Vagina (tissue), 2 donors: ENCODE results near the gene PRRX1. TPM values are rescaled to one million over a fixed set of nuclear protein-coding genes. Genes with fewer than 3 reads are reported as not detected.
A peak's percentile ranks its signal among the peaks of the same experiment; 100 is the strongest.

Source experiments
- DNase-seq, 2 donors: peaks; one replicate each; pipeline ENCODE4 v3.0.0-alpha.2; 2017; ENCODE audit errors: extremely low spot score in 2 of 2
- H3K27ac ChIP-seq: fragments of 200-600 bp; sonication (generic); one replicate; pipeline ENCODE4 v1.5.1; 2019
- H3K27me3 ChIP-seq: fragments of 200-600 bp; sonication (generic); one replicate; pipeline ENCODE4 v1.5.1; 2019
- H3K36me3 ChIP-seq, 2 donors: fragments of 200-600 bp; sonication (generic); one replicate each; pipeline ENCODE4 v1.5.1; 2017 to 2019
- H3K4me1 ChIP-seq: fragments of 200-600 bp; sonication (generic); one replicate; pipeline ENCODE4 v1.5.1; 2019
- H3K4me3 ChIP-seq, 2 donors: fragments of 200-600 bp; sonication (generic); 1 replicate in 1 of 2; 2 replicates in 1 of 2; pipeline ENCODE4 v1.5.1; 2016 to 2019
- H3K9me3 ChIP-seq: fragments of 200-600 bp; sonication (generic); one replicate; pipeline ENCODE4 v1.5.1; 2019
- POLR2A ChIP-seq, 2 donors: fragments of 450-650 bp; IDR thresholded peaks; one replicate each; pipeline ENCODE4 v1.6.1; 2017; ENCODE audit warnings: antibody characterized with exemption in 2 of 2, mild to moderate bottlenecking in 2 of 2, moderate library complexity in 2 of 2
- POLR2AphosphoS5 ChIP-seq, 2 donors: sonication (generic); formaldehyde crosslinking; IDR thresholded peaks; one replicate each; pipeline ENCODE4 v1.9.0; 2017; ENCODE audit warnings: antibody characterized with exemption in 2 of 2, mild to moderate bottlenecking in 2 of 2, low read depth in 1 of 2; ENCODE audit not compliant: insufficient read depth in 1 of 2
- intact Hi-C: fragments of 100-400 bp; cut with DNase I; formaldehyde crosslinking; loops from one replicate; pipeline ENCODE4 v1.15.1; 2023
- total RNA-seq: library from RNA; depleted of rRNA; stranded (reverse); fragments of >200 nt; gene quantifications from one replicate; pipeline ENCODE4 v1.2.3, GENCODE V29; 2016
- TF ChIP-seq, protein P1 (sequence below), 3 experiments: fragments of 450-650 bp in 2 of 3; fragments of 200-600 bp in 1 of 3; sonication (generic) in 1 of 3; IDR thresholded peaks; one replicate each; pipeline ENCODE4 v1.5.1; 2017 to 2019; ENCODE audit warnings: antibody characterized with exemption in 3 of 3, mild to moderate bottlenecking in 2 of 3, moderate library complexity in 2 of 3

PRRX1 gene
- total RNA-seq, 1 donor from 2014 or later: 108 TPM

DNA sequence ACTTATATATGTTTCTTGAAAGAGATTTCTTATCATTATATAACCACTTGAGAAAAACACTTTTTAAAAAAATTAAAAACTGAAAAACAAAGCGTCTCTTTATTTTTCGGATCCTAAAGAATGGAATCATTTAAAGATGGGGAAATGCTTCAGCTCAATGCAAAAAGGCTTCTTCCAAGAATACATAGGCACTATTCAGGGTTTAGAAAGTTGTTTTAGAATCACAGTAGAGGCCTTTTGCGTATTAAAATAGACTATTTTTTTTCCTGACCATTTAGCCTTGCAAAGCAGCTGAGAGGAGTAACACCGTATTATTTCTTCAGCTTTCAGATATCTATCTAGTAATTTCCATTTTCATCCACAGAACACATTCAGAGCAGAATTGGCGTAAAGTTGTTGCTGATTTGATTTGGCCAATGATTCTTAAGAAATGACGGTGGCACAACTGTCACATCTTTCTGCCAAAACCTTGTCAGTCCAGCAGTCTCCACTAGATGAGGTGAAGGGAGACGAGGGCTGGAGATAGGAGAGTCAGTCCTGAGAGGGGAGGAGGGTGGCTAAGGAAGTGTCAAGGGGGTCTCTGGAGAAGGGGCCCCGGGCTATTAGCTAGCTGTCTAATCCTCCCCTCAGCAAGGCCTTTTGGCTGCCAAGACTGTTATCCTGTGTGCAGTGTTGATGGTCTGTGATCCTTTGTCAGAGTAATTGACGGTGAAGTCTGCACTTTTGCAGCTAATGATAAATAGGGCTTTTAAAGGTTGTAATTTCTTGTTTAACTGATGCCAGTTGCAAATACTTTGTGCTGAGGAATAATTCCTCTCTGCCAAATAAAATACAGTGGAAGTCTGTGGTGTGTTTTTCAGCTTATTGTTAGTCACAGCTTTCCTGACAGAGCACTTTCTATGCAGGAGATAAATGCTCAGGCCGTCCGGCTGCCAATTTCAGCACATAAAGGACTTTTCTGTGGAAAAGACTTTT lies 34.7 kb downstream of the PRRX1 start:
- TF ChIP-seq POLR2AphosphoS5 (IDR thresholded peaks at IDR 0.05; ENCODE audit: insufficient read depth in 1 of 2, low read depth in 1 of 2) (no peak), POLR2A (IDR thresholded peaks at IDR 0.05) (no peak)
- TF ChIP-seq, protein P1, sequence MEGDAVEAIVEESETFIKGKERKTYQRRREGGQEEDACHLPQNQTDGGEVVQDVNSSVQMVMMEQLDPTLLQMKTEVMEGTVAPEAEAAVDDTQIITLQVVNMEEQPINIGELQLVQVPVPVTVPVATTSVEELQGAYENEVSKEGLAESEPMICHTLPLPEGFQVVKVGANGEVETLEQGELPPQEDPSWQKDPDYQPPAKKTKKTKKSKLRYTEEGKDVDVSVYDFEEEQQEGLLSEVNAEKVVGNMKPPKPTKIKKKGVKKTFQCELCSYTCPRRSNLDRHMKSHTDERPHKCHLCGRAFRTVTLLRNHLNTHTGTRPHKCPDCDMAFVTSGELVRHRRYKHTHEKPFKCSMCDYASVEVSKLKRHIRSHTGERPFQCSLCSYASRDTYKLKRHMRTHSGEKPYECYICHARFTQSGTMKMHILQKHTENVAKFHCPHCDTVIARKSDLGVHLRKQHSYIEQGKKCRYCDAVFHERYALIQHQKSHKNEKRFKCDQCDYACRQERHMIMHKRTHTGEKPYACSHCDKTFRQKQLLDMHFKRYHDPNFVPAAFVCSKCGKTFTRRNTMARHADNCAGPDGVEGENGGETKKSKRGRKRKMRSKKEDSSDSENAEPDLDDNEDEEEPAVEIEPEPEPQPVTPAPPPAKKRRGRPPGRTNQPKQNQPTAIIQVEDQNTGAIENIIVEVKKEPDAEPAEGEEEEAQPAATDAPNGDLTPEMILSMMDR (IDR thresholded peaks at IDR 0.05): no peak
- Histone ChIP-seq H3K4me1 (peaks cover 94% of the 10 kb centered on the region), H3K27me3 (no peaks in the 10 kb centered on the region), H3K4me3 (peak overlapping the region in 1 of 2 donors; percentile 18), H3K27ac (peak overlapping the region; percentile 64), H3K9me3 (no peaks in the 10 kb centered on the region), H3K36me3 (no peaks in the 10 kb centered on the region)
- DNase-seq: no peak
- intact Hi-C loops: no loop called here

DNA sequence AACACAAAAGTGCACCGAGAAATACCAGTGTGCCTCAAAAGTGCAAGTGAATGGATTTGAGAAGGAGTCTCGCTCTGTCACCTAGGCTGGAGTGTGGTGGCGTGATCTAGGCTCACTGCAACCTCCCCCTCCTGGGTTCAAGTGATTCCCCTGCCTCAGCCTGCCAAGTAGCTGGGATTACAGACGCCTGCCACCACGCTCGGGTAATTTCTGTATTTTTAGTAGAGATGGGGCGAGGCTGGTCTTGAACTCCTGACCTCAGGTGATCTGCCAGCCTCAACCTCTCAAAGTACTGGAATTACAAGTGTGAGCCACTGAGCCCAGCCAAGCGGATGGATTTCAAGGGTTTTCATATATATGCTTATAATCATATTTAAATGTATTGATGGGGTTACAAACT lies 35.8 kb downstream of the PRRX1 start:
- Histone ChIP-seq H3K4me1 (peaks cover 84% of the 10 kb centered on the region), H3K27ac (peak overlapping the region; percentile 64), H3K4me3 (no peak overlapping the region), H3K9me3 (no peaks in the 10 kb centered on the region), H3K36me3 (no peaks in the 10 kb centered on the region), H3K27me3 (no peaks in the 10 kb centered on the region)
- TF ChIP-seq POLR2A (IDR thresholded peaks at IDR 0.05) (no peak), POLR2AphosphoS5 (IDR thresholded peaks at IDR 0.05; ENCODE audit: insufficient read depth in 1 of 2, low read depth in 1 of 2) (no peak)
- TF ChIP-seq, protein P1 (IDR thresholded peaks at IDR 0.05): no peak
- intact Hi-C loops: no loop called here
- DNase-seq: no peak

DNA sequence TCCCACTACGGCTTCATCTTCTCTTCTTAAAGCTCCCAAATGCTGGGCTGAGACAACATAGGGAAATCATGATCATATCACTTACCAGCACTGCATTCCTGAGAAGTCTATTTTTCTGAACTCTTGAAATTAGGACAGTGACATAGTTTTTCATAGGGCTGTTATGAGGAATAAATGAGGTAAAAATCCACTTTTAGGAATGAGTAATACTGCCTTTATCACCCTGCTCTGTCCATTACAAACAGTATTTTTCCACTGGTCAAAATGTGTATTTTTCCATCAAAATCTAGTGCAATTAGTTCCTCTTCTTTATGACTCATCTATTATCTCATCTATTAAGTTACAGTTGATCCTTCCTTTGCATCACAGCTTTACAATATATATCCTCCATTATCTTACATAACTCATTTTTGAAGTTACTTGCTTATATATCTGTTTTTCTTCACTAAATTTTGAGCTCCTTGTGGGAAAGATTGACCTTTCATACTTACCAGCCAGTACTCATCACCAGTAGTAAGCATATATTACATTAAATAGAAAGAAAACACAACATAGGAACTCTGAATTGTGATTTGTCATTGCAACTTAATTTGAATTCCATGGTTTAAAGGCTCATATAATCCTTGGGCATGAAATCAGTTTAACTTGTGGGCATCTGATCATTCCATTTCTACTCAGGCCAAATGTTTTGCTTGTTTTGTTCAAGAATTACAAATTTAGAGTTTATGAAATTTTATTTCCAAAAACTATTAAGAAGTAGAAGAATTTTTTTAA lies 37.1 kb downstream of the PRRX1 start:
- no peaks in the 10 kb centered on the region for H3K36me3 ChIP-seq
- peaks cover 79% of the 10 kb centered on the region for H3K4me1 ChIP-seq
- H3K27ac ChIP-seq: peak overlapping the region; percentile 64
- H3K9me3 ChIP-seq: no peaks in the 10 kb centered on the region
- no peak overlapping the region for H3K4me3 ChIP-seq
- intact Hi-C loops: no loop called here
- no peaks in the 10 kb centered on the region for H3K27me3 ChIP-seq
- TF ChIP-seq POLR2AphosphoS5 (IDR thresholded peaks at IDR 0.05; ENCODE audit: insufficient read depth in 1 of 2, low read depth in 1 of 2) (no peak), POLR2A (IDR thresholded peaks at IDR 0.05) (no peak)
- TF ChIP-seq, protein P1 (IDR thresholded peaks at IDR 0.05): no peak
- no peak for DNase-seq

DNA sequence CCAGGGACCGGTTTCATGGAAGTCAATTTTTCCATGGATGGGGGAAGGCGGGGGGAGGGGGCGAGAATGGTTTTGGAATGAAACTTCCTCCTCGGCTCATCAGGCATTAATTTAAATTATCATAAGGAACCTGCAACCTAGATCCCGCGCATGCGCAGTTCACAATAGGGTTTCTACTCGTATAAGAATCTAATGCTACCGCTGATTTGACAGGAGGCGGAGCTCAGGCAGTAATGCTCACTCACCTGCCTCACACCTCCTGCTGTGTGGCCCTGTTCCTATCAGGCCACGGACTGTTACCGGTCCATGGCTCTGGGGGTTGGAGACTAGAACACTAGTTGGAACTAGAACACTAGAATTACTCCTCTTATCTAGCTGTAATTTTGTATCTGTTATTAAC lies 38.0 kb downstream of the PRRX1 start:
- H3K4me3 ChIP-seq: no peak overlapping the region
- TF ChIP-seq, protein P1 (IDR thresholded peaks at IDR 0.05): no peak
- TF ChIP-seq POLR2AphosphoS5 (IDR thresholded peaks at IDR 0.05; ENCODE audit: insufficient read depth in 1 of 2, low read depth in 1 of 2): no peak
- TF ChIP-seq POLR2A (IDR thresholded peaks at IDR 0.05): no peak
- H3K9me3 ChIP-seq: no peaks in the 10 kb centered on the region
- DNase-seq: no peak
- peak overlapping the region; percentile 63 for H3K27ac ChIP-seq
- peaks cover 74% of the 10 kb centered on the region for H3K4me1 ChIP-seq
- no peaks in the 10 kb centered on the region for H3K36me3 ChIP-seq
- intact Hi-C loops: no loop called here
- no peaks in the 10 kb centered on the region for H3K27me3 ChIP-seq
